ENCODE results near the gene AXIN2.

AXIN2 gene

DNA sequence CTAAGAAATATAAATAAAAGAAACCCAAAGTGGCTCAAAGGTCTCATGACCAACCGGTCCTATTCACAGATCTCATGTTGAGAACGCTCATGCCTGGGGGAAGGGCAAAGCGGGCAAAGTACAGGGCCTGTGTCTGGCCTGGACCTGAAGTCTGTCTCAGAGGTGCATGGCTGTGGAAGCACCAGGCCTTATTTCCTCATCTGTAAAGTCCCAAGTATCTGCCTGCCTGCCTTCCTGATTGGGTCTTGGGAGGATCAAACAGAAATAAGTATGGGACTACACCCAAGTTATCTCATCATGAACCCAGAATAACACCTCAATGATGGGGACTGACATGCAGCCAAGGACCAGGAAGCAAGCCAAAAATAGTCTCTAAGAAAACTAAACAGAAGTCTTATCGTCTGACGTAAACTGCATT is 14.2 kb downstream of the AXIN2 start:
- H3K9ac ChIP-seq (ENCODE audit: insufficient read length, low read depth), result no peak overlapping the region
- peaks cover 25% of the 10 kb centered on the region for H3K4me1 ChIP-seq (ENCODE audit: insufficient read depth, insufficient read length)
- DNase-seq (ENCODE audit: low read depth, low spot score), result no peak
- no peaks in the 10 kb centered on the region for H3K9me3 ChIP-seq (ENCODE audit: insufficient read depth, low read length)
- no peaks in the 10 kb centered on the region for H3K27me3 ChIP-seq (ENCODE audit: insufficient read depth, insufficient read length)
- TF ChIP-seq YY1 (IDR thresholded peaks at IDR 0.05; ENCODE audit: insufficient read depth, insufficient read length) (no peak), SUZ12 (IDR thresholded peaks at IDR 0.05; ENCODE audit: extremely low read depth, insufficient read depth, insufficient read length) (no peak), ZNF274 (IDR thresholded peaks at IDR 0.05; ENCODE audit: low read depth, low read length) (no peak)
- no peak overlapping the region for H3K4me3 ChIP-seq (ENCODE audit: insufficient read length, low read depth)
- H3K36me3 ChIP-seq (ENCODE audit: insufficient read depth, insufficient read length, low read length), result peaks cover 86% of the 10 kb centered on the region

DNA sequence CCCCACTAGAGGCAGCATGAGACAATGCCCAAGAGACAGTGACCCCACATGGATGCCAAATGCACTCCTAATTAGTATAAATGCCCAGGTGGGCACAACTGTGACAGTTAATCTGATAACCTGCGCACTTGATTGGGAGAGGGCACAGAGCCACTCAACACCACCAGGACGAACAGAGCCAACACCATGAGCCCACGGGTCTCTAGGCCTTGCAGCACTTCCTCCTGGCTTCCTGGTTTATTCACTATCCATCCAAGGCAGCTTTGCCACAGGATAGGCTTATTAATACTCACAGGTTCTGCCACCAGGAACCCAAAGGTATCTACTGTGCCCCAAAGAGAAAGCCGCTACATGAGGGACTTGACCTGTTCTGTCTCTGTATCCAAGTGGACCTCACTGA is 14.9 kb downstream of the AXIN2 start:
- Histone ChIP-seq H3K4me3 (ENCODE audit: insufficient read length, low read depth) (no peak overlapping the region), H3K27me3 (ENCODE audit: insufficient read depth, insufficient read length) (no peaks in the 10 kb centered on the region), H3K36me3 (ENCODE audit: insufficient read depth, insufficient read length, low read length) (peaks cover 86% of the 10 kb centered on the region), H3K9ac (ENCODE audit: insufficient read length, low read depth) (no peak overlapping the region), H3K9me3 (ENCODE audit: insufficient read depth, low read length) (no peaks in the 10 kb centered on the region), H3K4me1 (ENCODE audit: insufficient read depth, insufficient read length) (peaks cover 25% of the 10 kb centered on the region)
- TF ChIP-seq ZNF274 (IDR thresholded peaks at IDR 0.05; ENCODE audit: low read depth, low read length) (no peak), YY1 (IDR thresholded peaks at IDR 0.05; ENCODE audit: insufficient read depth, insufficient read length) (no peak), SUZ12 (IDR thresholded peaks at IDR 0.05; ENCODE audit: extremely low read depth, insufficient read depth, insufficient read length) (no peak)
- no peak for DNase-seq (ENCODE audit: low read depth, low spot score)

DNA sequence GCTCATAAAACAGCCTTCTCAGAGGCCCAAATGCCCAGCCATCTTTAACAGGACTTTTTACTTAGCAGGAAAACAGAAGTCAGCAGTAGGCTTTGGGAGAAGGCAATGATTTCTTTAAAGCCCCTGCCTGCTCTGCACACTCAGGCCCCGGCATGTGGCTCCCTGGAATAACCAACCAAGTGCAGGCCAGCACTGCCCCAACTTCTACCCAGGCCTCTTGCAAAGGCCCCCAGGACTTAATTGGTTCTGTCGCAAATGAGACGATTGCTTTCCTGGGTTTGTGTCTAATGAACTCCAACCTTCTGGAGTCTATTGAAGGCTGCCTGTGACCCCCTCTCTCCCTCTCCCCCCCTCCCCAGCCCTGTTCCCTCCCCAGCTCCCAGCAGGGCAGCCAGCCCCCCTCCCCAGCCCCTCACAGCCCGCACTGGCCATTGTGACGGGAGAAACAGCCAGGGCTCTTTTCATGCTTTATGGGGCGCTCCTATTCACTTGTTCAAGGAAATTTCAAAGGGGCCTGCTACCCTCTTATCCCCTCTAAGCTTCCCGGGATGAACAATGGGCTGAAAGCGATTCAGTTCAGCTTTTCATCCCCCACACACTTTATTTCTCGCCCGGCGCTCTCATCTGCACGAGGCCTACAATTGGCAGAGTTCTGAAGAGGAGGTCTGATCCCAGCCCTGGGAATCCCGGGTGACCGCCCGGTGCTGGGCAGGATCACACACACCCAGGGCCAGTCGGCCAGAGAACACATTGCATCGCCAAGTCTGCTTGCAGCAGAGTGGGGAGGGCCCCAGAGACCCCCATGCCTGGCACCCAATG is 15.5 kb downstream of the AXIN2 start:
- peaks cover 87% of the 10 kb centered on the region for H3K36me3 ChIP-seq (ENCODE audit: insufficient read depth, insufficient read length, low read length)
- no peaks in the 10 kb centered on the region for H3K27me3 ChIP-seq (ENCODE audit: insufficient read depth, insufficient read length)
- no peak overlapping the region for H3K4me3 ChIP-seq (ENCODE audit: insufficient read length, low read depth)
- peaks cover 23% of the 10 kb centered on the region for H3K4me1 ChIP-seq (ENCODE audit: insufficient read depth, insufficient read length)
- no peaks in the 10 kb centered on the region for H3K9me3 ChIP-seq (ENCODE audit: insufficient read depth, low read length)
- no peak for TF ChIP-seq YY1 (IDR thresholded peaks at IDR 0.05; ENCODE audit: insufficient read depth, insufficient read length)
- TF ChIP-seq ZNF274 (IDR thresholded peaks at IDR 0.05; ENCODE audit: low read depth, low read length), result no peak
- no peak for TF ChIP-seq SUZ12 (IDR thresholded peaks at IDR 0.05; ENCODE audit: extremely low read depth, insufficient read depth, insufficient read length)
- no peak for DNase-seq (ENCODE audit: low read depth, low spot score)
- no peak overlapping the region for H3K9ac ChIP-seq (ENCODE audit: insufficient read length, low read depth)

DNA sequence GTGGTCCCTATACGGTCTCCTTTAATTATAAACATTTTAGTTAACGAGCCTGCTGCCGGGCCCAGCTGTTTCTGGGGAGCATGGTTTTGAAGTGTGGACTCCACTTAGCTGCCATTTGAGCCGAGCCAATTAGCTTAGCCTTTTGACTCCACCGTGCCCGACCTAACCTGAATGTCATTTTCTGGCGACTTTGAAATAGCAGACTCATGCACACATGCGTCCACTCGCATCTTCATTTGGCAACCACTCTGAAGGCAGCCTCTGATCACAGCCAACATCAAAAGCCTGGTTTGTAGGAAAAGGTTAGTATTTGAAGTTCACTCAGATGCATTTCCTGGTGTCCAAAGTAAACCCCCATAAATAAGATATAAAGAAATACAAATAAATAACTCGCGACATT is 16.8 kb downstream of the AXIN2 start:
- TF ChIP-seq ZNF274 (IDR thresholded peaks at IDR 0.05; ENCODE audit: low read depth, low read length) (no peak), SUZ12 (IDR thresholded peaks at IDR 0.05; ENCODE audit: extremely low read depth, insufficient read depth, insufficient read length) (no peak), YY1 (IDR thresholded peaks at IDR 0.05; ENCODE audit: insufficient read depth, insufficient read length) (no peak)

DNA sequence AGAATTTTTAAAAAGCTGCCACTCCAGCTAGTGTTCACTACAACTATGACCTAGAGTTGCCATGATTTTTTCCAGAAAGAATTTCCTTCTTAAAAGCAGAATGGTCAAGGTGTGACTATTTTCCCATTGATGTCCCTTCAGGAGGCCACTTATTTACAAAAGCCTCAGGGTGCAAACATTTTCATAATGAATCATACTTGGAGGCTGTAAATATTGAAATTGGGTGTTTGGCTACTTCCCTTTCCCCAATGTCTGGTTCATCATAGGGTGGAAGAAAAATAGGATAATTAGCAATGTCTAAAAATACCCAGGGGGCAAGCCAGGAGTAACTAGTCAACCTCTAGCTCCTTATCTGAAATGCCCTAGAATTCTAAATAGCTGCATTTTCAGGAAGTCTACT is 18.8 kb downstream of the AXIN2 start:
- Histone ChIP-seq H3K4me1 (ENCODE audit: insufficient read depth, insufficient read length) (peaks cover 18% of the 10 kb centered on the region), H3K36me3 (ENCODE audit: insufficient read depth, insufficient read length, low read length) (peaks cover 87% of the 10 kb centered on the region), H3K4me3 (ENCODE audit: insufficient read length, low read depth) (no peak overlapping the region), H3K9ac (ENCODE audit: insufficient read length, low read depth) (no peak overlapping the region), H3K9me3 (ENCODE audit: insufficient read depth, low read length) (no peaks in the 10 kb centered on the region), H3K27me3 (ENCODE audit: insufficient read depth, insufficient read length) (no peaks in the 10 kb centered on the region)
- no peak for TF ChIP-seq SUZ12 (IDR thresholded peaks at IDR 0.05; ENCODE audit: extremely low read depth, insufficient read depth, insufficient read length)
- no peak for TF ChIP-seq YY1 (IDR thresholded peaks at IDR 0.05; ENCODE audit: insufficient read depth, insufficient read length)
- no peak for TF ChIP-seq ZNF274 (IDR thresholded peaks at IDR 0.05; ENCODE audit: low read depth, low read length)
- DNase-seq (ENCODE audit: low read depth, low spot score), result no peak

More for the DNA sequence above, 16.8 kb downstream of the AXIN2 start:
- DNase-seq (ENCODE audit: low read depth, low spot score), result no peak
- H3K4me1 ChIP-seq (ENCODE audit: insufficient read depth, insufficient read length), result peaks cover 17% of the 10 kb centered on the region
- H3K9me3 ChIP-seq (ENCODE audit: insufficient read depth, low read length), result no peaks in the 10 kb centered on the region
- H3K4me3 ChIP-seq (ENCODE audit: insufficient read length, low read depth), result no peak overlapping the region
- peaks cover 89% of the 10 kb centered on the region for H3K36me3 ChIP-seq (ENCODE audit: insufficient read depth, insufficient read length, low read length)
- H3K9ac ChIP-seq (ENCODE audit: insufficient read length, low read depth), result no peak overlapping the region
- H3K27me3 ChIP-seq (ENCODE audit: insufficient read depth, insufficient read length), result no peaks in the 10 kb centered on the region

DNA sequence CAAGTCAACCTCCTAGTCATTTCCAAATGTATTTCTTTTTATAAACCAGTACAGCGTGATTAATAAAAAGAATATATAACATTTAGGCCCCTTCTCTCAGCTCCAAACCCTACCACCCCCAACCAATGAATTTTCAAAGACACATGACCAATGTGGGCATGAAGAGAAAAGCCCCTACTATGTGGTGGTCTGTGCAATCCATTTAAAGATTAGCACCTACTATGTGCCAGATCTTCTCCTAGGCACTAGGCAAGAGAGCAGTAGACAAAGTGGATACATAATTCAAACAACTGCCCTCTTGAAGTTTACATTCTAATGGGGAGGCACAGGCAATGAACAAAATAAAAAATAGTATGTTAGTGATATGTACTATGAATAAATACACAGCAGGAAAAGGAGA is 19.4 kb downstream of the AXIN2 start:
- peaks cover 87% of the 10 kb centered on the region for H3K36me3 ChIP-seq (ENCODE audit: insufficient read depth, insufficient read length, low read length)
- H3K4me1 ChIP-seq (ENCODE audit: insufficient read depth, insufficient read length), result peaks cover 18% of the 10 kb centered on the region
- DNase-seq (ENCODE audit: low read depth, low spot score), result no peak
- no peaks in the 10 kb centered on the region for H3K9me3 ChIP-seq (ENCODE audit: insufficient read depth, low read length)
- H3K4me3 ChIP-seq (ENCODE audit: insufficient read length, low read depth), result no peak overlapping the region
- TF ChIP-seq YY1 (IDR thresholded peaks at IDR 0.05; ENCODE audit: insufficient read depth, insufficient read length), result no peak
- TF ChIP-seq SUZ12 (IDR thresholded peaks at IDR 0.05; ENCODE audit: extremely low read depth, insufficient read depth, insufficient read length), result no peak
- no peak for TF ChIP-seq ZNF274 (IDR thresholded peaks at IDR 0.05; ENCODE audit: low read depth, low read length)
- no peaks in the 10 kb centered on the region for H3K27me3 ChIP-seq (ENCODE audit: insufficient read depth, insufficient read length)
- no peak overlapping the region for H3K9ac ChIP-seq (ENCODE audit: insufficient read length, low read depth)

DNA sequence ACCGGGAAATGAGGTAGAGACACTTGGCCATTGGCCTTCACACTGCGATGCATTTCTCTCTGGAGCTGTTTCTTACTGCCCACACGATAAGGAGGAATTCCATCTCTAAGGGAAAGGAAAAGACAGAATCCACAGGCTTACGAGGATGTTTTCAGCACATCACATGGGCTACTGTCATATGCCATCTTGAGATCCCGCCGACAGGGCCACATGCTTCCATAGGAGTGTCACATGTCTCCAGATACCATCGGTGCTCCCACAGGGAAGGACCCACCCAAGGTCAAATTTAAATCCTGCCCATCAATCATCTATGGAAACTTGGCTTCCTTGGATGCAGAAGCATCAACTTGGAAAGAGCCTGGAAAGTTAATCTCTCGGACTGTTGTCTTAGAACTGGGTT is 20.0 kb downstream of the AXIN2 start:
- no peak for TF ChIP-seq YY1 (IDR thresholded peaks at IDR 0.05; ENCODE audit: insufficient read depth, insufficient read length)
- TF ChIP-seq ZNF274 (IDR thresholded peaks at IDR 0.05; ENCODE audit: low read depth, low read length), result no peak
- no peak for TF ChIP-seq SUZ12 (IDR thresholded peaks at IDR 0.05; ENCODE audit: extremely low read depth, insufficient read depth, insufficient read length)

More for the DNA sequence above, 20.0 kb downstream of the AXIN2 start:
- Histone ChIP-seq H3K36me3 (ENCODE audit: insufficient read depth, insufficient read length, low read length) (peaks cover 87% of the 10 kb centered on the region), H3K4me3 (ENCODE audit: insufficient read length, low read depth) (no peak overlapping the region), H3K9me3 (ENCODE audit: insufficient read depth, low read length) (no peaks in the 10 kb centered on the region), H3K9ac (ENCODE audit: insufficient read length, low read depth) (no peak overlapping the region), H3K4me1 (ENCODE audit: insufficient read depth, insufficient read length) (peaks cover 13% of the 10 kb centered on the region), H3K27me3 (ENCODE audit: insufficient read depth, insufficient read length) (no peaks in the 10 kb centered on the region)
- DNase-seq (ENCODE audit: low read depth, low spot score), result no peak

Data from NT2/D1 (cell line).